ENCODE data around the gene GLMP.

- no peak for TF ChIP-seq EZH2 (IDR thresholded peaks at IDR 0.05; ENCODE audit: low read depth)
- TF ChIP-seq CTCF (conservative IDR thresholded peaks at IDR 0.05), result no peak
These were observed 49.8 kb downstream of the GLMP start for GRCh38 chr1:156245451-156246232.
